ENCODE results near the gene PIP5K1B. TPM values are rescaled to one million over a fixed set of nuclear protein-coding genes. Genes with fewer than 3 reads are reported as not detected.

Gene PIP5K1B
- total RNA-seq, 1 experiment from 2014 or later, result not detected

GRCh38 chr9:68804911-68805889 lies 100.2 kb downstream of the PIP5K1B start:
- DNase-seq (ENCODE audit: low read depth in 1 of 2, low spot score in 2 of 2), result no peak
- Histone ChIP-seq H3K36me3 (no peaks in the 10 kb centered on the region), H3K4me1 (replicated peaks) (no peaks in the 10 kb centered on the region), H3K9me3 (replicated peaks) (no peaks in the 10 kb centered on the region), H3K27ac (no peak overlapping the region), H3K4me3 (no peak overlapping the region), H3K27me3 (replicated peaks) (peaks cover 4% of the 10 kb centered on the region)

- no peaks in the 10 kb centered on the region for H3K36me3 ChIP-seq
- H3K4me1 ChIP-seq (replicated peaks), result no peaks in the 10 kb centered on the region
- no peak for DNase-seq (ENCODE audit: low read depth in 1 of 2, low spot score in 2 of 2)
- H3K27me3 ChIP-seq (replicated peaks), result peaks cover 4% of the 10 kb centered on the region
- no peak overlapping the region for H3K4me3 ChIP-seq
- no peak overlapping the region for H3K27ac ChIP-seq
- no peaks in the 10 kb centered on the region for H3K9me3 ChIP-seq (replicated peaks)
Observed at GRCh38 chr9:68805890-68806517, 101.0 kb downstream of the PIP5K1B start.

GRCh38 chr9:68808338-68808890 lies 103.4 kb downstream of the PIP5K1B start:
- Histone ChIP-seq H3K4me3 (no peak overlapping the region), H3K4me1 (replicated peaks) (no peaks in the 10 kb centered on the region), H3K27ac (no peak overlapping the region), H3K36me3 (no peaks in the 10 kb centered on the region), H3K9me3 (replicated peaks) (no peaks in the 10 kb centered on the region), H3K27me3 (replicated peaks) (peaks cover 4% of the 10 kb centered on the region)
- no peak for DNase-seq (ENCODE audit: low read depth in 1 of 2, low spot score in 2 of 2)

- DNase-seq (ENCODE audit: low read depth in 1 of 2, low spot score in 2 of 2), result no peak
- no peaks in the 10 kb centered on the region for H3K9me3 ChIP-seq (replicated peaks)
- no peaks in the 10 kb centered on the region for H3K4me1 ChIP-seq (replicated peaks)
- peaks cover 3% of the 10 kb centered on the region; the same call in 1 of the 2 replicates for H3K27me3 ChIP-seq (replicated peaks)
- H3K4me3 ChIP-seq, result no peak overlapping the region
- H3K27ac ChIP-seq, result no peak overlapping the region
- no peaks in the 10 kb centered on the region for H3K36me3 ChIP-seq
Observed at GRCh38 chr9:68817079-68817875, 112.2 kb downstream of the PIP5K1B start.

- H3K27me3 ChIP-seq (replicated peaks), result 0 out of 2 replicates have a peak, but pooled peaks cover 3% of the 10 kb centered on the region
- DNase-seq (ENCODE audit: low read depth in 1 of 2, low spot score in 2 of 2), result no peak
- H3K27ac ChIP-seq, result no peak overlapping the region
- no peak overlapping the region for H3K4me3 ChIP-seq
- H3K36me3 ChIP-seq, result no peaks in the 10 kb centered on the region
- no peaks in the 10 kb centered on the region for H3K4me1 ChIP-seq (replicated peaks)
- H3K9me3 ChIP-seq (replicated peaks), result no peaks in the 10 kb centered on the region
Observed at GRCh38 chr9:68819065-68819464, 114.0 kb downstream of the PIP5K1B start.

GRCh38 chr9:68821911-68822310 lies 116.9 kb downstream of the PIP5K1B start:
- no peaks in the 10 kb centered on the region for H3K9me3 ChIP-seq (replicated peaks)
- no peak for DNase-seq (ENCODE audit: low read depth in 1 of 2, low spot score in 2 of 2)
- no peaks in the 10 kb centered on the region for H3K4me1 ChIP-seq (replicated peaks)
- H3K36me3 ChIP-seq, result no peaks in the 10 kb centered on the region
- H3K27me3 ChIP-seq (replicated peaks), result peaks cover 10% of the 10 kb centered on the region; the same call in 1 of the 2 replicates
- no peak overlapping the region for H3K27ac ChIP-seq
- H3K4me3 ChIP-seq, result no peak overlapping the region

GRCh38 chr9:68822596-68823165 lies 117.6 kb downstream of the PIP5K1B start:
- Histone ChIP-seq H3K27me3 (replicated peaks) (peaks cover 8% of the 10 kb centered on the region; the same call in 1 of the 2 replicates), H3K9me3 (replicated peaks) (no peaks in the 10 kb centered on the region), H3K27ac (no peak overlapping the region), H3K4me1 (replicated peaks) (no peaks in the 10 kb centered on the region), H3K36me3 (no peaks in the 10 kb centered on the region), H3K4me3 (no peak overlapping the region)
- DNase-seq (ENCODE audit: low read depth in 1 of 2, low spot score in 2 of 2), result no peak

- Histone ChIP-seq H3K36me3 (no peaks in the 10 kb centered on the region), H3K27ac (no peak overlapping the region), H3K4me3 (no peak overlapping the region), H3K9me3 (replicated peaks) (no peaks in the 10 kb centered on the region), H3K4me1 (replicated peaks) (no peaks in the 10 kb centered on the region), H3K27me3 (replicated peaks) (peaks cover 8% of the 10 kb centered on the region; the same call in 1 of the 2 replicates)
- no peak for DNase-seq (ENCODE audit: low read depth in 1 of 2, low spot score in 2 of 2)
Observed at GRCh38 chr9:68825762-68826472, 120.9 kb downstream of the PIP5K1B start.

- peaks cover 8% of the 10 kb centered on the region; the same call in 1 of the 2 replicates for H3K27me3 ChIP-seq (replicated peaks)
- H3K27ac ChIP-seq, result no peak overlapping the region
- no peak overlapping the region for H3K4me3 ChIP-seq
- H3K9me3 ChIP-seq (replicated peaks), result no peaks in the 10 kb centered on the region
- no peak for DNase-seq (ENCODE audit: low read depth in 1 of 2, low spot score in 2 of 2)
- H3K4me1 ChIP-seq (replicated peaks), result no peaks in the 10 kb centered on the region
- H3K36me3 ChIP-seq, result no peaks in the 10 kb centered on the region
Observed at GRCh38 chr9:68827837-68828744, 123.1 kb downstream of the PIP5K1B start.

GRCh38 chr9:68832101-68832500 lies 127.1 kb downstream of the PIP5K1B start:
- H3K27me3 ChIP-seq (replicated peaks), result no peaks in the 10 kb centered on the region
- H3K27ac ChIP-seq, result no peak overlapping the region
- no peaks in the 10 kb centered on the region for H3K4me1 ChIP-seq (replicated peaks)
- no peaks in the 10 kb centered on the region for H3K36me3 ChIP-seq
- H3K9me3 ChIP-seq (replicated peaks), result no peaks in the 10 kb centered on the region
- DNase-seq (ENCODE audit: low read depth in 1 of 2, low spot score in 2 of 2), result no peak
- no peak overlapping the region for H3K4me3 ChIP-seq

- Histone ChIP-seq H3K9me3 (replicated peaks) (no peaks in the 10 kb centered on the region), H3K27ac (no peak overlapping the region), H3K27me3 (replicated peaks) (no peaks in the 10 kb centered on the region), H3K36me3 (no peaks in the 10 kb centered on the region), H3K4me1 (replicated peaks) (no peaks in the 10 kb centered on the region), H3K4me3 (no peak overlapping the region)
- no peak for DNase-seq (ENCODE audit: low read depth in 1 of 2, low spot score in 2 of 2)
Observed at GRCh38 chr9:68832861-68833518, 128.0 kb downstream of the PIP5K1B start.
